PC-3 (cell line): Measurements from ENCODE around the gene KCNQ1OT1.

Source experiments
- EZH2 ChIP-seq: fragments of 300-600 bp; sonication (generic); IDR thresholded peaks from one replicate; pipeline ENCODE4 v1.6.1; 2017; ENCODE audit warnings: antibody characterized with exemption, mild to moderate bottlenecking, low read length; ENCODE audit not compliant: unreplicated experiment
- TF ChIP-seq, protein P1 (sequence below): fragments of 300-600 bp; sonication (generic); conservative IDR thresholded peaks from 2 replicates; pipeline ENCODE4 v1.5.1; 2017; ENCODE audit warnings: antibody characterized with exemption, low read depth, mild to moderate bottlenecking, low read length

DNA sequence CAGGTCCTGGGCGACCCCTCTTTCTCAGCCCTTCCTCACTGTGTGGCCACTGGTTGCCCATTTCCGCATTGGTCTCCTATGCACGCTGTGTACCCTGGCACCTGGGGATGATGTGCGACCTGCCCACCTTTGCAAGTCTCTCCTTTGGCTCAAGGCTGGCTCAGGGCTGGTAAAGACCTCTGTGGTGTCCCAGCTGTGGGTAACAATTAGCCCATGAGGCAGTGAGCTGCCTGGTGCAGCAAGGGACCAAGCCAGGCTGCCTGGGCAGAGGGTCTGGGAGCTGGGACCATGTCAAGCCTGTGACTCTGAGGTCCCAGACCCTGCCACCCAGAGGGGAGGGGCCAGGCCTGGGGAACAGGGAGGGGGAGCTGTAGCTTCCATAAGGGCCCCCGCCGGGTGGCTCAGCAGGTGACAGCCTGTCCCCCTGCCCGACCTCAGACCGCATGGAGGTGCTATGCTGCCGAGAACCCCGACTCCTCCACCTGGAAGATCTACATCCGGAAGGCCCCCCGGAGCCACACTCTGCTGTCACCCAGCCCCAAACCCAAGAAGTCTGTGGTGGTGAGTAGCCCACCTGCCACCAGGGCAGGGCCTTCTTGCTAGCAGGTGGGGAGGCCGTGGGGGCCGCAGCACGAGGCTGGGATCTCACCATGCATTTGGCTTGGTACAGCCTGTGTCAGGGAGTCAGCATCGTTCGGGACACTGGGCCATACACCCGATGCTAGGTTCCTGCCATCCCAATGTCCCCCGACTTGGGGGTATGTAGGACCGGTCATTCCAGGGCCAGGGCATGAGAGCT is 112.5 kb downstream of the KCNQ1OT1 start:
- TF ChIP-seq, protein P1, sequence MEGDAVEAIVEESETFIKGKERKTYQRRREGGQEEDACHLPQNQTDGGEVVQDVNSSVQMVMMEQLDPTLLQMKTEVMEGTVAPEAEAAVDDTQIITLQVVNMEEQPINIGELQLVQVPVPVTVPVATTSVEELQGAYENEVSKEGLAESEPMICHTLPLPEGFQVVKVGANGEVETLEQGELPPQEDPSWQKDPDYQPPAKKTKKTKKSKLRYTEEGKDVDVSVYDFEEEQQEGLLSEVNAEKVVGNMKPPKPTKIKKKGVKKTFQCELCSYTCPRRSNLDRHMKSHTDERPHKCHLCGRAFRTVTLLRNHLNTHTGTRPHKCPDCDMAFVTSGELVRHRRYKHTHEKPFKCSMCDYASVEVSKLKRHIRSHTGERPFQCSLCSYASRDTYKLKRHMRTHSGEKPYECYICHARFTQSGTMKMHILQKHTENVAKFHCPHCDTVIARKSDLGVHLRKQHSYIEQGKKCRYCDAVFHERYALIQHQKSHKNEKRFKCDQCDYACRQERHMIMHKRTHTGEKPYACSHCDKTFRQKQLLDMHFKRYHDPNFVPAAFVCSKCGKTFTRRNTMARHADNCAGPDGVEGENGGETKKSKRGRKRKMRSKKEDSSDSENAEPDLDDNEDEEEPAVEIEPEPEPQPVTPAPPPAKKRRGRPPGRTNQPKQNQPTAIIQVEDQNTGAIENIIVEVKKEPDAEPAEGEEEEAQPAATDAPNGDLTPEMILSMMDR, result no peak
- TF ChIP-seq EZH2, result no peak
